Renal cortical epithelial cell (primary cell): ENCODE results near the gene OR2AT4. TPM values are rescaled to one million over a fixed set of nuclear protein-coding genes. Genes with fewer than 3 reads are reported as not detected.

Source experiments
- DNase-seq: peaks from one replicate; pipeline ENCODE4 v3.0.0-alpha.2; 2011; ENCODE audit warnings: low read depth
- total RNA-seq: library from RNA; depleted of rRNA; stranded (reverse); fragments of >200 nt; gene quantifications from 2 replicates; pipeline ENCODE4 v1.2.3, GENCODE V29; 2014

Gene OR2AT4
- total RNA-seq, 1 donor from 2014 or later: under 0.01 TPM

- DNase-seq: peak; percentile 65
These were observed 64.7 kb downstream of the OR2AT4 start for GRCh38 chr11:75031771-75032549.

Other genes starting within 250 kb of the OR2AT4 start
- 7.3 and 37.0 TPM in 2 replicates for gene XRRA1, start 147.8 kb downstream of the OR2AT4 start, total RNA-seq
- gene SPCS2, start 147.6 kb downstream of the OR2AT4 start, total RNA-seq: 17.0 and 46.3 TPM in 2 replicates
- 9.9 and 18.4 TPM in 2 replicates for gene NEU3, start 107.9 kb downstream of the OR2AT4 start, total RNA-seq
- gene SLCO2B1, start 54.2 kb upstream of the OR2AT4 start, total RNA-seq: 4.2 and 60.3 TPM in 2 replicates
- gene TPBGL, start 143.9 kb upstream of the OR2AT4 start, total RNA-seq: 0.55 TPM in 1 of 2 replicates, not detected in the other